Neural cell (in vitro differentiated cells): ENCODE measurements around the gene ITPR3.

ENCODE experiments used
- EP300 ChIP-seq: fragments of 450-650 bp; conservative IDR thresholded peaks from 2 replicates; pipeline ENCODE4 v1.6.1; 2014; ENCODE audit warnings: antibody characterized with exemption, mild to moderate bottlenecking, moderate library complexity; ENCODE audit not compliant: poor library complexity, severe bottlenecking
- EZH2 ChIP-seq: fragments of 200-600, 300-800 bp; shearing (Covaris generic), sonication (generic); IDR thresholded peaks from 2 replicates; pipeline ENCODE4 v1.6.1; 2014; ENCODE audit warnings: antibody characterized with exemption, low read length, borderline replicate concordance, mild to moderate bottlenecking; ENCODE audit not compliant: insufficient read depth, poor library complexity, severe bottlenecking
- TF ChIP-seq, protein P1 (sequence below): fragments of 450-650 bp; IDR thresholded peaks from 2 replicates; pipeline ENCODE4 v1.5.1; 2014; ENCODE audit warnings: antibody characterized with exemption, mild to moderate bottlenecking, moderate library complexity; ENCODE audit not compliant: poor library complexity, severe bottlenecking

DNA sequence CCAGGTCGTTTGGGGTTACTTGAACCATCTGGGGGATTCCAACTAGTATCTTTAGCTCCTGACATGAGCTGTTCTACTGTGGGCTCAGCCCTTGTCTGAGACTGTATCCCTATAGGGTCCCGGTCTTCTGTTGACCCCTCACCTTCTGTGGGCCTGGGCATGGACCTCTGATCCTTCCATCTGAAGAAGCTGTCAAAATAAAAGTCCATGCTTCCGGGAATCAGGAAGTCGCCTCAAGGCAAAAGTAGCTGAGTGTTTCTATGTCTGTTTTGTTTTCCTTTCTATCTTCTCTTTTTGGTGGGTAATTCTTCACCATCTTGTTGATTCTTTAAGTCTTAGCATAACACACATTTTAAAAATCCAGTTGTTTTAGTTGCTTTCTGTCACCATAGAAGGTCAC is 30.3 kb downstream of the ITPR3 start:
- TF ChIP-seq, protein P1, sequence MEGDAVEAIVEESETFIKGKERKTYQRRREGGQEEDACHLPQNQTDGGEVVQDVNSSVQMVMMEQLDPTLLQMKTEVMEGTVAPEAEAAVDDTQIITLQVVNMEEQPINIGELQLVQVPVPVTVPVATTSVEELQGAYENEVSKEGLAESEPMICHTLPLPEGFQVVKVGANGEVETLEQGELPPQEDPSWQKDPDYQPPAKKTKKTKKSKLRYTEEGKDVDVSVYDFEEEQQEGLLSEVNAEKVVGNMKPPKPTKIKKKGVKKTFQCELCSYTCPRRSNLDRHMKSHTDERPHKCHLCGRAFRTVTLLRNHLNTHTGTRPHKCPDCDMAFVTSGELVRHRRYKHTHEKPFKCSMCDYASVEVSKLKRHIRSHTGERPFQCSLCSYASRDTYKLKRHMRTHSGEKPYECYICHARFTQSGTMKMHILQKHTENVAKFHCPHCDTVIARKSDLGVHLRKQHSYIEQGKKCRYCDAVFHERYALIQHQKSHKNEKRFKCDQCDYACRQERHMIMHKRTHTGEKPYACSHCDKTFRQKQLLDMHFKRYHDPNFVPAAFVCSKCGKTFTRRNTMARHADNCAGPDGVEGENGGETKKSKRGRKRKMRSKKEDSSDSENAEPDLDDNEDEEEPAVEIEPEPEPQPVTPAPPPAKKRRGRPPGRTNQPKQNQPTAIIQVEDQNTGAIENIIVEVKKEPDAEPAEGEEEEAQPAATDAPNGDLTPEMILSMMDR, result no peak
- TF ChIP-seq EP300 (no peak), EZH2 (no peak)
